GM18511 (cell line): Measurements from ENCODE around the gene FGF12.

ENCODE experiments used
- ATAC-seq: cut with Tn5 transposase; IDR thresholded peaks from one replicate; pipeline ENCODE4 v1.9.1; 2021; ENCODE audit warnings: mild to moderate bottlenecking, moderate library complexity; ENCODE audit not compliant: unreplicated experiment

Gene FGF12

GRCh38 chr3:192365571-192365970 is 361.8 kb downstream of the FGF12 start:
- no peak for ATAC-seq

GRCh38 chr3:192364316-192364715 is 363.0 kb downstream of the FGF12 start:
- ATAC-seq: no peak

- ATAC-seq: no peak
Measured at GRCh38 chr3:192354687-192355086, 372.7 kb downstream of the FGF12 start.

GRCh38 chr3:192352142-192352541 is 375.2 kb downstream of the FGF12 start:
- no peak for ATAC-seq

- no peak for ATAC-seq
Measured at GRCh38 chr3:192351441-192351840, 375.9 kb downstream of the FGF12 start.

- ATAC-seq: no peak
Measured at GRCh38 chr3:192340031-192340430, 387.3 kb downstream of the FGF12 start.

GRCh38 chr3:192339214-192339613 is 388.1 kb downstream of the FGF12 start:
- no peak for ATAC-seq

GRCh38 chr3:192336286-192336685 is 391.1 kb downstream of the FGF12 start:
- ATAC-seq: no peak

GRCh38 chr3:192332386-192333291 is 394.7 kb downstream of the FGF12 start:
- no peak for ATAC-seq

GRCh38 chr3:192331749-192332385 is 395.5 kb downstream of the FGF12 start:
- ATAC-seq: peak; percentile 73

GRCh38 chr3:192326656-192327055 is 400.7 kb downstream of the FGF12 start:
- ATAC-seq: no peak

GRCh38 chr3:192317564-192317963 is 409.8 kb downstream of the FGF12 start:
- no peak for ATAC-seq

- ATAC-seq: no peak
Measured at GRCh38 chr3:192313605-192314004, 413.7 kb downstream of the FGF12 start.

- no peak for ATAC-seq
Measured at GRCh38 chr3:192307631-192308030, 419.7 kb downstream of the FGF12 start.

GRCh38 chr3:192303235-192303634 is 424.1 kb downstream of the FGF12 start:
- no peak for ATAC-seq

GRCh38 chr3:192302721-192303120 is 424.6 kb downstream of the FGF12 start:
- ATAC-seq: no peak

GRCh38 chr3:192299921-192300320 is 427.4 kb downstream of the FGF12 start:
- ATAC-seq: no peak

GRCh38 chr3:192296845-192297244 is 430.5 kb downstream of the FGF12 start:
- ATAC-seq: no peak

- no peak for ATAC-seq
Measured at GRCh38 chr3:192284443-192285072, 442.8 kb downstream of the FGF12 start.

- no peak for ATAC-seq
Measured at GRCh38 chr3:192281207-192281880, 446.0 kb downstream of the FGF12 start.

GRCh38 chr3:192279664-192280063 is 447.7 kb downstream of the FGF12 start:
- ATAC-seq: no peak
